Measurements from ENCODE around the gene SLX4. TPM values are rescaled to one million over a fixed set of nuclear protein-coding genes. Genes with fewer than 3 reads are reported as not detected.
A peak's percentile ranks its signal among the peaks of the same experiment; 100 is the strongest.
"Not testable (repeated sequence)": the region's sequence is repeated elsewhere in the genome, so short reads cannot be mapped to it uniquely, and the experiment has no call there.

Gene SLX4, protein sequence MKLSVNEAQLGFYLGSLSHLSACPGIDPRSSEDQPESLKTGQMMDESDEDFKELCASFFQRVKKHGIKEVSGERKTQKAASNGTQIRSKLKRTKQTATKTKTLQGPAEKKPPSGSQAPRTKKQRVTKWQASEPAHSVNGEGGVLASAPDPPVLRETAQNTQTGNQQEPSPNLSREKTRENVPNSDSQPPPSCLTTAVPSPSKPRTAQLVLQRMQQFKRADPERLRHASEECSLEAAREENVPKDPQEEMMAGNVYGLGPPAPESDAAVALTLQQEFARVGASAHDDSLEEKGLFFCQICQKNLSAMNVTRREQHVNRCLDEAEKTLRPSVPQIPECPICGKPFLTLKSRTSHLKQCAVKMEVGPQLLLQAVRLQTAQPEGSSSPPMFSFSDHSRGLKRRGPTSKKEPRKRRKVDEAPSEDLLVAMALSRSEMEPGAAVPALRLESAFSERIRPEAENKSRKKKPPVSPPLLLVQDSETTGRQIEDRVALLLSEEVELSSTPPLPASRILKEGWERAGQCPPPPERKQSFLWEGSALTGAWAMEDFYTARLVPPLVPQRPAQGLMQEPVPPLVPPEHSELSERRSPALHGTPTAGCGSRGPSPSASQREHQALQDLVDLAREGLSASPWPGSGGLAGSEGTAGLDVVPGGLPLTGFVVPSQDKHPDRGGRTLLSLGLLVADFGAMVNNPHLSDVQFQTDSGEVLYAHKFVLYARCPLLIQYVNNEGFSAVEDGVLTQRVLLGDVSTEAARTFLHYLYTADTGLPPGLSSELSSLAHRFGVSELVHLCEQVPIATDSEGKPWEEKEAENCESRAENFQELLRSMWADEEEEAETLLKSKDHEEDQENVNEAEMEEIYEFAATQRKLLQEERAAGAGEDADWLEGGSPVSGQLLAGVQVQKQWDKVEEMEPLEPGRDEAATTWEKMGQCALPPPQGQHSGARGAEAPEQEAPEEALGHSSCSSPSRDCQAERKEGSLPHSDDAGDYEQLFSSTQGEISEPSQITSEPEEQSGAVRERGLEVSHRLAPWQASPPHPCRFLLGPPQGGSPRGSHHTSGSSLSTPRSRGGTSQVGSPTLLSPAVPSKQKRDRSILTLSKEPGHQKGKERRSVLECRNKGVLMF (N-terminal part only)
- total RNA-seq: 1 to 10 TPM; 9.1 to 9.3 TPM

DNA sequence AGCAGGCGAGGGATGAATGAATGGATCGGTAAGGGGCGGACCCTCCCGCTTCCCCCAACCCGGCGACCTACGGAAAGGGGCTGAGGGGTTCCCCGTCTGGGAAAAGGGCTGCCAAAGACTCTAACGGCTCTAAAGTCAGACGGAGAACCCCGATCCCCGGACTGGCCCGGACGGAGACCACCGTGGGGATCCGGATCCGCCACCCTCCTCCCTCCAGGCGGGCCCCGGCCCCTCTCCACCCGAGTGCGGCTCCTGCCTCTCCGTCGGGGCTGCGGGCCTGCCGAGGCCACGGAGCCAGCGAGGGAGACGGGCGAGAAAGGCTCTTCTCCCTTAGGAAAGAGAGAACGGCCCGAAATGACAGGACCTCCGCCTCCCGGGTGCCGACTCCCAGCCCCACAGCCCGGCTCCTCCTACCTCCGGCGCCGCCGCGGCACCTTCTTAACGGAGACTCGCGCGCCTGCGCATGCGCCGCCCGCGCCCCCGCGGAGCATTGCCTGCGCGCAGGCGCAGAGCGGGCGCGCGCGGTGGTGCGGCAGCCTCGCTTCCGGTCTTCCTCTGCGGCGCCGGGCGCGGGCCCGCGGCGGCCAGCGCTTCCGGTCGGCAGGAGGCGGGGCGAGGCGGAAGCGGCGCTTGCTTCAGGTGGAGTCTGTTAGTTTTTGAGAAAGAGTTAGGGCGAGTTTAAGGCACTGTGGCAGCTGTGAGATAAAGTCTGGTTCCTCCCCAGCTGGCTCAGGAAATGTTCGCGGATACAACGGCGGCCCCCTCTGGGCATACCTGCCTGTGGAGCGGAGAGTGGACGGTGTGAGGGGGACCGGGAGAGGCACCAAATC, at the start of gene SLX4:
TSS of gene SLX4 (minus strand) at position 461 of the 830 bp plus-strand sequence. CDS start 2,642 bp downstream, outside the sequence.
- H3K36me3 Mint-ChIP-seq: peaks cover 18% of the 10 kb centered on the region
- no peaks in the 10 kb centered on the region for H3K27me3 Mint-ChIP-seq
- H3K27ac Mint-ChIP-seq: peak within 1 kb of the TSS; percentile 91
- peak within 1 kb of the TSS; percentile 98 for H3K4me3 Mint-ChIP-seq
- no peaks in the 10 kb centered on the region for H3K9me3 Mint-ChIP-seq
- H3K4me1 Mint-ChIP-seq: peaks cover 36% of the 10 kb centered on the region
- DNase-seq: peak; percentile 96

DNA sequence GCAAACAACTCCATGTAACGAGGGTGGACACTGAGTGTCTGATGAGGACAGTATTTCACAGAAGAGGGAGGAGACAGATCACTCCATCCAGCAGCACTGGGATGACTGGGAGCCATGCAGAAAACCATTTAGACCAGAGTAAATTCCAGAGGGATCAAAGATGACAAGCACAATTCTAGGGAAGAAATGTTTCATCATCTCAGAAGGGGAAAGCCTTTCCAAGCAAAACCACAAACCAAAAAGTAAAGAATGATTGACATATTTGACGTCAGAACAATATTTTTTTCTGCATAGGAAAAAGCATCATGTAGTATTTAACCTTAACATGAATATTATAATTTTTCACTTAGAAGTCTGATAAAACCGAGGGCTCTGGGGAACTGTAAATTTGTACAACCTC, 47.8 kb upstream of the SLX4 start:
- Mint-ChIP-seq H3K27ac (peak overlapping the region; percentile 88), H3K9me3 (no peaks in the 10 kb centered on the region), H3K36me3 (peaks cover 30% of the 10 kb centered on the region), H3K4me3 (no peak overlapping the region), H3K27me3 (no peaks in the 10 kb centered on the region), H3K4me1 (peaks cover 19% of the 10 kb centered on the region)
- DNase-seq: no peak

DNA sequence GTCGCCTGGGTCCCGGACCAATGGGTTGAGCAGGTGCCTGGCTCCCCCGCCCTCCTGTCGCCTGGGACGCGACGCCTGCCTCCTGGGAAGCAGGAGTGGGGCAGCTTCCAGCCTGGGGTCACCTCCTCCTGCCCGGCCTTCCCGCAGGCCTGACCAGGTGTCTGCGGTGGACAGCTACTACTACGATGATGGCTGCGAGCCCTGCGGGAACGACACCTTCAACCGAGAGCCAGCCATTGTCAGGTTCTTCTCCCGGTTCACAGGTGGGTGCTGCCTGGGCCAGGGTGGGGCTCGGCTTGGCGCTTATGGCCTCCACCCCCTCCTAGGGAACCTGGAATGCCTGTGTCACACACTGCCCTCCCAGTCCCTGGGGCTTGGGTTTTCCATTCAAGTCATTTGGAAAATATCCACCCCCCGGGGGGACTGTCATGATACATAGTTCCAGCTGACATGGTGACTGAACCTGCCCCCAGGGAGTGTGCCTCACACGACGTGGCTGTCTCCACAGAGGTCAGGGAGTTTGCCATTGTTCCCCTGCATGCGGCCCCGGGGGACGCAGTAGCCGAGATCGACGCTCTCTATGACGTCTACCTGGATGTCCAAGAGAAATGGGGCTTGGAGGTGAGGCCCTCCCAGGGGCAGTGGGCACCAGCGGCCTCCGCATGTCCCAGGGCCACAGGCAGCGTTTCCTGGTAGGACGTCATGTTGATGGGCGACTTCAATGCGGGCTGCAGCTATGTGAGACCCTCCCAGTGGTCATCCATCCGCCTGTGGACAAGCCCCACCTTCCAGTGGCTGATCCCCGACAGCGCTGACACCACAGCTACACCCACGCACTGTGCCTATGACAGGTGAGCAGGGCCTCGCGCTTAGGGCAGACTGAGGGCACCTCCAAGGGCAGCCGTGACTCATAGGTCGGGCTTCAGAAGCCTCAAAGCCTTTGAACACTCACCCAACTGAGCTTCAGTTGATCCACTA, 45.4 kb upstream of the SLX4 start:
- Mint-ChIP-seq H3K27me3 (no peaks in the 10 kb centered on the region), H3K4me3 (no peak overlapping the region), H3K4me1 (peaks cover 19% of the 10 kb centered on the region), H3K27ac (peak overlapping the region; percentile 71), H3K36me3 (peaks cover 17% of the 10 kb centered on the region), H3K9me3 (no peaks in the 10 kb centered on the region)
- peak; percentile 36 for DNase-seq

- not testable (repeated sequence) for H3K27ac Mint-ChIP-seq, H3K9me3 Mint-ChIP-seq
Measured at GRCh38 chr16:3656160-3656490, 44.7 kb upstream of the SLX4 start.

GRCh38 chr16:3655396-3656159, 44.2 kb upstream of the SLX4 start:
- Mint-ChIP-seq H3K36me3 (peaks cover 16% of the 10 kb centered on the region), H3K27ac (no peak overlapping the region), H3K27me3 (no peaks in the 10 kb centered on the region), H3K4me3 (no peak overlapping the region), H3K9me3 (no peaks in the 10 kb centered on the region), H3K4me1 (peaks cover 21% of the 10 kb centered on the region)
- DNase-seq: no peak

More at GRCh38 chr16:3656160-3656490, 44.7 kb upstream of the SLX4 start:
- not testable (repeated sequence) for DNase-seq, H3K4me3 Mint-ChIP-seq, H3K27me3 Mint-ChIP-seq
- peaks cover 21% of the 10 kb centered on the region for H3K4me1 Mint-ChIP-seq
- peaks cover 16% of the 10 kb centered on the region for H3K36me3 Mint-ChIP-seq

DNA sequence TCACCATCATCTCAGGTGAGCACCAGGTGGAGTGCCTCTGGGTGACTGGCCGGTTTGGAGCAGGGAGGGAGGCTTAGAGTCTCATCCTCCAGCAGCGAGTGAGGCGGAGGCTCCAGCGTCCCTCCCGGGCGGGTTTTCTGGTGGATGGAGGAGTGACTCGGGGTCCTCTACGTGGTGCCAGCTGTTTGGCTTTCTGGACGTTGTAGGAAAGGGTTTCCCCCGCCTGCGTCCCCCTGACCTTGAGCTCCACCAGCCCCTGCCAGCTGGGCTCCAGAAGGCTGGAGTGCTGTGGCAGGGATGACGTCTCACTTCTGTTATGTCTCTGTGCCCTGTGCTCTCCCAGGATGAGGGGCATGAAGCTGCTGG, 43.6 kb upstream of the SLX4 start:
- no peak for DNase-seq
- Mint-ChIP-seq H3K9me3 (no peaks in the 10 kb centered on the region), H3K4me1 (peaks cover 21% of the 10 kb centered on the region), H3K27me3 (no peaks in the 10 kb centered on the region), H3K36me3 (peaks cover 16% of the 10 kb centered on the region), H3K27ac (no peak overlapping the region), H3K4me3 (no peak overlapping the region)

- peak; percentile 62 for DNase-seq
- peaks cover 16% of the 10 kb centered on the region for H3K4me1 Mint-ChIP-seq
- no peak within 1 kb of the TSS for H3K27ac Mint-ChIP-seq
- no peaks in the 10 kb centered on the region for H3K9me3 Mint-ChIP-seq
- no peak within 1 kb of the TSS for H3K4me3 Mint-ChIP-seq
- peaks cover 11% of the 10 kb centered on the region for H3K36me3 Mint-ChIP-seq
- H3K27me3 Mint-ChIP-seq: no peaks in the 10 kb centered on the region
Measured at GRCh38 chr16:3654249-3654991, 43.0 kb upstream of the SLX4 start, which contains the start of gene DNASE1. DNASE1 (plus strand) TSS chr16:3654691; CDS start chr16:3655374, 683 bp downstream.

DNA sequence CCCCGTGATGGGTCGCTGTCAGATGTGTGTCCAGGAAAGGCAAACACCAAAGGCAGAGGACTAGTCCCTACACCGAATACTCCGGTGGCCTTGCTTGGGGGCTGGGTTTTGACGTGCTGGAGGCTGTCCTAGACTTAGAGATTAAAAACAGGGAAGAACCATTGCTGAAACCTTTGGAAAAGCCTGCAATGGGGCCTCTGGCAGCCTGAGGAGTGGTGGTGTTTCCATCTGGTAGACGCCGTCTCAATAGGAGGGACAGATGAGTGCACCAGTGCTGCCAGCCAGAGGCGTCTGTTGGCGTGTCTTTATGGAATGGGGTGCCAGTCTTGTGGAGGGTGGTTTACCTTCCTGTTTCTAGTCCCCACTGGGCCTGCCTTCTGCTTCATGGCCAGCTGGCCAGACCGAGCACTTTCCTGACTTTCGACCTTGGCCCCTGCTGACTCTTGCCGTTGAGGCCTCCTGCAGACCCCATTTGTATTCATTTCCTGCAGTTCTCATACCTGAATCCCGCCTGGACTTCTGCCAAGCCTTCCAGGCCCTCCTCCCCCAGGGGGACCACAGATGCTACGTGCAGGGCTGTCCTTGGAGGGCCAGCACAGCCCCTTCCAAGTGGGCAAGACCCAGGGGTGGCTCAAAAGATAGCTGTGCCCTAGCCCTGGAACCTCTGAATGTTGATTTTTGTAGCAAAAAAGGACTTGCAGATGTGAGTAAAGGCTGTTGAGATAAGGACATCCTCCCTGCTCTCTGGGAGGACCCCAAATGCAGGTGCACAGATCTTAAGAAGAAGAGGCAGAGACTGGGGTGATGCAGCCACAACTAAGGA, 41.2 kb upstream of the SLX4 start:
- no peaks in the 10 kb centered on the region for H3K27me3 Mint-ChIP-seq
- H3K9me3 Mint-ChIP-seq: no peaks in the 10 kb centered on the region
- H3K27ac Mint-ChIP-seq: no peak overlapping the region
- no peak overlapping the region for H3K4me3 Mint-ChIP-seq
- no peak for DNase-seq
- H3K4me1 Mint-ChIP-seq: peaks cover 10% of the 10 kb centered on the region
- H3K36me3 Mint-ChIP-seq: peaks cover 10% of the 10 kb centered on the region

GRCh38 chr16:3651461-3652372, 40.3 kb upstream of the SLX4 start:
- no peaks in the 10 kb centered on the region for H3K9me3 Mint-ChIP-seq
- peak overlapping the region; percentile 61 for H3K27ac Mint-ChIP-seq
- H3K36me3 Mint-ChIP-seq: peaks cover 7% of the 10 kb centered on the region
- DNase-seq: no peak
- no peak overlapping the region for H3K4me3 Mint-ChIP-seq
- H3K27me3 Mint-ChIP-seq: no peaks in the 10 kb centered on the region
- peaks cover 3% of the 10 kb centered on the region for H3K4me1 Mint-ChIP-seq

GRCh38 chr16:3650631-3651265, 39.3 kb upstream of the SLX4 start:
- Mint-ChIP-seq H3K4me1 (peaks cover 3% of the 10 kb centered on the region), H3K4me3 (no peak overlapping the region), H3K9me3 (no peaks in the 10 kb centered on the region), H3K36me3 (peaks cover 5% of the 10 kb centered on the region), H3K27me3 (no peaks in the 10 kb centered on the region), H3K27ac (no peak overlapping the region)
- no peak for DNase-seq

Data from activated naive CD8-positive, alpha-beta T cell treated with anti-CD3 and anti-CD28 coated beads for 36 hours (primary cell).